ENCODE measurements around the gene AFF3. TPM values are rescaled to one million over a fixed set of nuclear protein-coding genes. Genes with fewer than 3 reads are reported as not detected.

The AFF3 gene
- total RNA-seq, 3 donors from 2014 or later: 4.2 to 56.6 (median 5.2) TPM

DNA sequence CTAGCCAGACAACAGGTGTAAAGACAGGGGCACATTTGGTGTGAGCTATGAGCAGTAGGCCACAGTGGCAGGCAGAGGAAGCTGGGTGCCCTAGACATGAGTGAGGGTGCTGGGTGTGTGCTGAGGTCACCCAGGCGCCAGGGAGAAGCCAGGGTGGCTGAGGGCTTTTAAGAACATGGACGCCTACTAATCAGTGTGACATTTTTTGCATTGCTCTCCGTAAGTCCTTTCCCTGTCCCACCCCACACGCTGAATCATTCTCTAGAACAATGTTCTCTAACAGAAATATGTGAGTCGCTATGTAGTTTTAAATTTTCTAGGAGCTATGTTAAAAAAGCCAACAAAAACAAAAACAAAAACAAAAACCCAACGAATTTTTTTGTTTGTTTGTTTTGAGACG is 448.1 kb downstream of the AFF3 start:
- DNase-seq (no peak), ATAC-seq (no peak)
- Histone ChIP-seq H3K4me1 (ENCODE audit: low read depth) (no peaks in the 10 kb centered on the region), H3K36me3 (ENCODE audit: low read depth) (no peaks in the 10 kb centered on the region), H3K4me3 (no peak overlapping the region), H3K9me3 (no peaks in the 10 kb centered on the region)
- intact Hi-C loops (cut with DNase I, micrococcal nuclease): no loop called here
- TF ChIP-seq, protein P1, sequence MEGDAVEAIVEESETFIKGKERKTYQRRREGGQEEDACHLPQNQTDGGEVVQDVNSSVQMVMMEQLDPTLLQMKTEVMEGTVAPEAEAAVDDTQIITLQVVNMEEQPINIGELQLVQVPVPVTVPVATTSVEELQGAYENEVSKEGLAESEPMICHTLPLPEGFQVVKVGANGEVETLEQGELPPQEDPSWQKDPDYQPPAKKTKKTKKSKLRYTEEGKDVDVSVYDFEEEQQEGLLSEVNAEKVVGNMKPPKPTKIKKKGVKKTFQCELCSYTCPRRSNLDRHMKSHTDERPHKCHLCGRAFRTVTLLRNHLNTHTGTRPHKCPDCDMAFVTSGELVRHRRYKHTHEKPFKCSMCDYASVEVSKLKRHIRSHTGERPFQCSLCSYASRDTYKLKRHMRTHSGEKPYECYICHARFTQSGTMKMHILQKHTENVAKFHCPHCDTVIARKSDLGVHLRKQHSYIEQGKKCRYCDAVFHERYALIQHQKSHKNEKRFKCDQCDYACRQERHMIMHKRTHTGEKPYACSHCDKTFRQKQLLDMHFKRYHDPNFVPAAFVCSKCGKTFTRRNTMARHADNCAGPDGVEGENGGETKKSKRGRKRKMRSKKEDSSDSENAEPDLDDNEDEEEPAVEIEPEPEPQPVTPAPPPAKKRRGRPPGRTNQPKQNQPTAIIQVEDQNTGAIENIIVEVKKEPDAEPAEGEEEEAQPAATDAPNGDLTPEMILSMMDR (IDR thresholded peaks at IDR 0.05): no peak

DNA sequence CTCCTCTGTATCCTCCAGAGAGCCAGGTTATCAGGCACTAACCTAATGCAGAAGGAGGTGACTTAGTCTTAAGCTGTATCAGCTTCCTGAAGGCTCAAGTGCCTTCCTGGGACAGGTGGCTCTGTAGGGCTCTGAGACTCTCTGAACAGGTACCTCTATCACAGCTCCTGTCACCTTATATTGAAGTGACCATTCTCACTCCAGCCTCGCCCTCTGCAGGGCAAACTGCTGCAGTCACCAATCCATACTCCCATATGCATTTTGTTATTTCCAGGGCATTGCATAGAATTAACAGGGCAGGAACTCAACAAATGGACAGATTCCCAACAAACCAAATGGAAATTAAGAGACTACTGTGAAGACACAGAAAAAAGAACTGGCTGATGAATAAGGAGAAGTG is 449.6 kb downstream of the AFF3 start:
- DNase-seq: no peak
- TF ChIP-seq, protein P1 (IDR thresholded peaks at IDR 0.05): no peak
- intact Hi-C loops (cut with DNase I, micrococcal nuclease): no loop called here
- no peak overlapping the region for H3K4me3 ChIP-seq
- H3K9me3 ChIP-seq: no peaks in the 10 kb centered on the region
- ATAC-seq: no peak
- H3K4me1 ChIP-seq (ENCODE audit: low read depth): no peaks in the 10 kb centered on the region
- no peaks in the 10 kb centered on the region for H3K36me3 ChIP-seq (ENCODE audit: low read depth)

DNA sequence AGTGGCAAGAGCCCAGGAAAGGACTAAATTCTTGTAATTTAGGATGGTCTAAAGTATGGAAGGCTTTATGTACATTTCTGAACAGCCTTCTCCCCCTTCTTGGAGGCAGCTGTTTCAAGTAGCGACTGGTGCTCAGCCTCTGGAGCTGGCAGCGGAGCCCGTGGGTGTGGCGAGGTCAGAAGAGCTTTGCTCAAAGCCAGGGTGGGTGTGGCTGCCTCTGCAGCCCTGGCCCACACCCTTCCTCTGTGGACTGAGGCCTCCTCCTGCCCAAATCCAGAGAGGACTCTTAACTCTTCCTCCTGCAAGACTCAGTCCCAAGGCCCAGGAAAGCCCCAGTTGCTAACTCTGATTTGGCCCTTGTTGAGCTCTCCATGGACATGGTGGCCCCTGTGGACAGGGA is 450.5 kb downstream of the AFF3 start:
- peak; percentile 52 for ATAC-seq
- DNase-seq: peak in 2 of 3 donors; percentile 16 to 35

GRCh38 chr2:99689145-99689742 is 453.1 kb downstream of the AFF3 start:
- intact Hi-C loops (cut with DNase I, micrococcal nuclease): no loop called here
- no peaks in the 10 kb centered on the region for H3K36me3 ChIP-seq (ENCODE audit: low read depth)
- DNase-seq (no peak), ATAC-seq (no peak)
- TF ChIP-seq, protein P1 (IDR thresholded peaks at IDR 0.05): no peak
- H3K4me1 ChIP-seq (ENCODE audit: low read depth): no peaks in the 10 kb centered on the region
- H3K4me3 ChIP-seq: no peak overlapping the region
- H3K9me3 ChIP-seq: no peaks in the 10 kb centered on the region

More for the DNA sequence above, 450.5 kb downstream of the AFF3 start:
- no peak overlapping the region for H3K4me3 ChIP-seq
- intact Hi-C loops (cut with DNase I, micrococcal nuclease): no loop called here
- H3K36me3 ChIP-seq (ENCODE audit: low read depth): no peaks in the 10 kb centered on the region
- H3K4me1 ChIP-seq (ENCODE audit: low read depth): no peaks in the 10 kb centered on the region
- H3K9me3 ChIP-seq: no peaks in the 10 kb centered on the region
- TF ChIP-seq, protein P1 (IDR thresholded peaks at IDR 0.05): no peak

DNA sequence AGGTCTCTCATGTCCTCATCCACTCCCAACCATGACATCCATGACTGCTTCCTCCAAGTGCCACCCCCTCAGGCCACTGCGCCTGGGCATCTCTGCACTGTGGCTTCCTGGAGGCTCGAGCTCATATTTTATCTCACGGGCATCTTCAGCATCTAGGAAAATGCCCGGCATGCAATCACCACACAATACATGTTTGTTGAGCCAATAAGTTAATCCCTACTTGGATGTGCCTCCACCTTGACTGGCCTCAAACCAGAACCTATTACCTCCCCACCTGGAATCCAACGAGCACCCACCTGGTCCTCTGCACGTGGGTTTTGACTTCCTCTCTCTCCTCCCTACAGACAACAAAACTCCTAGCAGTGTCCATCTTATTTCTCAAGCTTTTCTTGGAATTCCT is 453.7 kb downstream of the AFF3 start:
- no peak overlapping the region for H3K4me3 ChIP-seq
- intact Hi-C loops (cut with DNase I, micrococcal nuclease): no loop called here
- no peak for ATAC-seq
- TF ChIP-seq, protein P1 (IDR thresholded peaks at IDR 0.05): no peak
- no peaks in the 10 kb centered on the region for H3K4me1 ChIP-seq (ENCODE audit: low read depth)
- DNase-seq: no peak
- H3K9me3 ChIP-seq: no peaks in the 10 kb centered on the region
- no peaks in the 10 kb centered on the region for H3K36me3 ChIP-seq (ENCODE audit: low read depth)
